Measurements from ENCODE around the gene ARPP21.

- no peak for TF ChIP-seq CTCF (IDR thresholded peaks at IDR 0.05; ENCODE audit: low read depth, low read length)
- no peak for TF ChIP-seq EZH2phosphoT487 (IDR thresholded peaks at IDR 0.05; ENCODE audit: low read depth)
These were observed 33.7 kb downstream of the ARPP21 start for GRCh38 chr3:35673017-35673416.
